HepG2 (cell line): ENCODE data around the gene MVK.

Experiments
- CBX2 ChIP-seq, 2 experiments: fragments of 200-600 bp in 1 of 2; sonication (generic); formaldehyde crosslinking in 1 of 2; IDR thresholded peaks; 2 replicates each; pipeline versions ENCODE4 v1.7.0 to v1.8.1; 2018 to 2022; ENCODE audit warnings: low read depth in 2 of 2, low read length in 1 of 2, mild to moderate bottlenecking in 1 of 2, missing genetic modification reagents in 1 of 2
- EZH2 ChIP-seq: conservative IDR thresholded peaks from 2 replicates; pipeline ENCODE4 v1.6.1; 2012; ENCODE audit warnings: mild to moderate bottlenecking, low read depth, low read length, moderate library complexity
- GZF1 ChIP-seq: sonication (generic); formaldehyde crosslinking; IDR thresholded peaks from 2 replicates; pipeline ENCODE4 v1.5.1; 2020; ENCODE audit warnings: mild to moderate bottlenecking, missing genetic modification reagents
- MEF2D ChIP-seq: sonication (generic); formaldehyde crosslinking; IDR thresholded peaks from 2 replicates; pipeline ENCODE4 v1.5.1; 2020; ENCODE audit warnings: mild to moderate bottlenecking, missing genetic modification reagents
- MYC ChIP-seq: sonication (generic); formaldehyde crosslinking; IDR thresholded peaks from 2 replicates; pipeline ENCODE4 v1.9.0; 2021; ENCODE audit warnings: missing genetic modification reagents, borderline replicate concordance
- NPAS2 ChIP-seq: sonication (generic); formaldehyde crosslinking; IDR thresholded peaks from 2 replicates; pipeline ENCODE4 v1.8.0; 2022; ENCODE audit warnings: mild to moderate bottlenecking, missing genetic modification reagents, borderline replicate concordance
- NR2C2 ChIP-seq: sonication (generic); formaldehyde crosslinking; IDR thresholded peaks from 2 replicates; pipeline ENCODE4 v1.4.0; 2020; ENCODE audit warnings: missing genetic modification reagents, mild to moderate bottlenecking, moderate library complexity, borderline replicate concordance
- PCBP1 ChIP-seq: fragments of 200-400 bp; formaldehyde crosslinking; IDR thresholded peaks from 2 replicates; pipeline ENCODE4 v1.6.1; 2017; ENCODE audit warnings: mild to moderate bottlenecking, low read depth, low read length, borderline replicate concordance
- RFXANK ChIP-seq: IDR thresholded peaks from 2 replicates; pipeline ENCODE4 v1.6.1; 2016
- SALL2 ChIP-seq: sonication (generic); formaldehyde crosslinking; IDR thresholded peaks from 2 replicates; pipeline ENCODE4 v1.8.1; 2023; ENCODE audit warnings: mild to moderate bottlenecking, missing genetic modification reagents, inconsistent platforms
- ZMYM3 ChIP-seq: sonication (generic); formaldehyde crosslinking; IDR thresholded peaks from 2 replicates; pipeline ENCODE4 v1.5.1; 2020; ENCODE audit warnings: mild to moderate bottlenecking, missing genetic modification reagents

GRCh38 chr12:109542876-109543275 lies 30.7 kb upstream of the MVK start:
- no peak for TF ChIP-seq GZF1 (CRISPR knock-in tag)
- no peak for TF ChIP-seq MYC
- no peak for TF ChIP-seq EZH2
- TF ChIP-seq NR2C2 (CRISPR knock-in tag) = no peak
- no peak for TF ChIP-seq CBX2 (IDR thresholded peaks at IDR 0.05; ENCODE audit: low read depth, low read length)
- TF ChIP-seq CBX2 (CRISPR knock-in tag; IDR thresholded peaks at IDR 0.05; ENCODE audit: low read depth) = no peak
- no peak for TF ChIP-seq PCBP1
- TF ChIP-seq NPAS2 (CRISPR knock-in tag) = no peak
- no peak for TF ChIP-seq RFXANK
- TF ChIP-seq ZMYM3 (CRISPR knock-in tag) = no peak
- no peak for TF ChIP-seq SALL2 (CRISPR knock-in tag)
- TF ChIP-seq MEF2D (CRISPR knock-in tag) = no peak
